ENCODE measurements around the gene GLTP. TPM values are rescaled to one million over a fixed set of nuclear protein-coding genes. Genes with fewer than 3 reads are reported as not detected.
"Not testable (repeated sequence)": the region's sequence is repeated elsewhere in the genome, so short reads cannot be mapped to it uniquely, and the experiment has no call there.

GLTP gene
- total RNA-seq, 1 donor from 2014 or later, result 48.7 TPM

DNA sequence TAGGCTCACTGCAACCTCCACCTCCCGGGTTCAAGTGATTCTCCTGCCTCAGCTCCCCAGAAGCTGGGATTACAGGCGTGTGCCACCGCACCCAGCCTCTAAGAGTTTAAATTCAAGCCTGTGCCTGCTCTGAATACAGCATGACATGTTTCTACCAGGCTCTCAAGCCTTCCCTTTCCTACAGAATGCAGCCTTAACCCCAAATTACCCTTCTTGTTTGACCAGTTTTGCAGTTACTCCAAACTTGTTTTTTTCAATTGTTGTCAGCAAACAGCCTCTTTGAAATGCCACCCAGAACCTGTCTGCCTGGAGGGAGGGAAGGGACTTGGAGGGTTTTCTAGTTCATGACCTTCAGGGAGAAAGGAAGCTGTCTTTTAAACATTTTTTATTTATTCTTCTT, 15.4 kb downstream of the GLTP start:
- no peaks in the 10 kb centered on the region for H3K27me3 Mint-ChIP-seq
- peaks cover 5% of the 10 kb centered on the region for H3K36me3 Mint-ChIP-seq
- TF ChIP-seq, protein P1, sequence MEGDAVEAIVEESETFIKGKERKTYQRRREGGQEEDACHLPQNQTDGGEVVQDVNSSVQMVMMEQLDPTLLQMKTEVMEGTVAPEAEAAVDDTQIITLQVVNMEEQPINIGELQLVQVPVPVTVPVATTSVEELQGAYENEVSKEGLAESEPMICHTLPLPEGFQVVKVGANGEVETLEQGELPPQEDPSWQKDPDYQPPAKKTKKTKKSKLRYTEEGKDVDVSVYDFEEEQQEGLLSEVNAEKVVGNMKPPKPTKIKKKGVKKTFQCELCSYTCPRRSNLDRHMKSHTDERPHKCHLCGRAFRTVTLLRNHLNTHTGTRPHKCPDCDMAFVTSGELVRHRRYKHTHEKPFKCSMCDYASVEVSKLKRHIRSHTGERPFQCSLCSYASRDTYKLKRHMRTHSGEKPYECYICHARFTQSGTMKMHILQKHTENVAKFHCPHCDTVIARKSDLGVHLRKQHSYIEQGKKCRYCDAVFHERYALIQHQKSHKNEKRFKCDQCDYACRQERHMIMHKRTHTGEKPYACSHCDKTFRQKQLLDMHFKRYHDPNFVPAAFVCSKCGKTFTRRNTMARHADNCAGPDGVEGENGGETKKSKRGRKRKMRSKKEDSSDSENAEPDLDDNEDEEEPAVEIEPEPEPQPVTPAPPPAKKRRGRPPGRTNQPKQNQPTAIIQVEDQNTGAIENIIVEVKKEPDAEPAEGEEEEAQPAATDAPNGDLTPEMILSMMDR (conservative IDR thresholded peaks at IDR 0.05), result no peak
- H3K9me3 Mint-ChIP-seq, result no peaks in the 10 kb centered on the region
- H3K4me1 Mint-ChIP-seq (ENCODE audit: unreplicated experiment), result peaks cover 38% of the 10 kb centered on the region
- peak overlapping the region; percentile 99 for H3K27ac Mint-ChIP-seq
- no peak for DNase-seq (ENCODE audit: extremely low spot score, unreplicated experiment)
- H3K4me3 Mint-ChIP-seq, result peak overlapping the region; percentile 80

DNA sequence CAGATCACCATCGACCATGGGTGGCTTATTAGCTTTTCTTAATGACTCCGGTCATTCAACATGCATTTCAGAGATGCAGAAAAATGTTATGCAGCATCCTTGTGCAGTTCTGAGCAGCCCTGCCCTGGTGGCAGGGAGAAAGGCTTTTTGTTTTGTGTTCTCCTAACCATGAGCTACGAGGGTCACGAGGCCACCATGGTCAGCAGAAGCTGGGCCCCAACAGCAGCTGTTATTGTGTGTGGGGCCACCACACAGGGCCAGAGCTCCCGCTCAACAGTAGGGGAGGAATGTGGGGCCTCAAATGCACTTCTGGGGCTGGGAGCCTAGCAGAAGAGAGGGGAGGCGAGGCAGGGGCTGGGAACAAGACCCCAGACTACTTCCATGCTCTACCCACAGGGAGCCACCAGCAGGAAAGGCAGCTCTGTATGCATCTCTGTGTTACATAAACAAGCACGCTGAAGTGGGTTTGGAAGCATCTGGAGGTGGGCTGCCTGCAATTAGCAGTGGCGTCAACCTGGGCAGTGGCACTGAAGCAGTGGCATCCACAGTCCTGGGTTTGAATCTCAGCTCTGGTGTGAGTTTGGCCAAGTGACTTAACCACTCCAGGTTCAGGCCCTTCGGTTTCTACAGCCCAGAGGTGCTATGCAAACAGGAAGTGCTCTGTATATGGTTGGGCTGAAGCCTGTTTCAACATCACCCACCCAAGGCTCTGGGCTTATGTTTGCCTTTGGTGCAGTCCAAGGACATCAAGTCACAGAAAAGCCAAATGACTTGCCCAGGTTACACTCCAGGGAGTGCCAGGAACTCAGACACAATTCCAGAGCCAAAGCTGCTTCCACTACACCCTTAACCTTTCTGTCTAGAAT, 16.3 kb downstream of the GLTP start:
- DNase-seq (ENCODE audit: extremely low spot score, unreplicated experiment), result no peak

DNA sequence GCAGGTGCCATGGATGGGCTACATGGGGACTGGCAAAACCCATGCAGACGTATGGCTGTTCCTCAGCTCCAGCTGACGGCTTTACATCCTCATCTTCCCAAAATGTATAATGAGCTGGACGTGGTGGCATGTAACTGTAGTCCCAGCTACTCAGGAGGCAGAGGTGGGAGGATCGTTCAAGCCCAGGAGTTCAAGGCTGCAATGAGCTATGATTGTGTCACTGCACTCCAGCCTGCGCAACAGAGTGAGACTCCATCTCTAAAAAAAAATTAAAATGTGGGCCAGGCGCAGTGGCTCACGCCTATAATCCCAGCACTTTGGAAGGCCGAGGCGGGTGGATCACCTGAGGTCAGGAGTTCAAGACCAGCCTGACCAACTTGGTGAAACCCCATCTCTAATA, 17.9 kb downstream of the GLTP start:
- not testable (repeated sequence) for H3K27me3 Mint-ChIP-seq; H3K9me3 Mint-ChIP-seq; DNase-seq (ENCODE audit: extremely low spot score, unreplicated experiment); H3K4me3 Mint-ChIP-seq; H3K36me3 Mint-ChIP-seq; H3K27ac Mint-ChIP-seq
- H3K4me1 Mint-ChIP-seq (ENCODE audit: unreplicated experiment), result peaks cover 30% of the 10 kb centered on the region

More for the DNA sequence above, 16.3 kb downstream of the GLTP start:
- H3K4me1 Mint-ChIP-seq (ENCODE audit: unreplicated experiment), result peaks cover 38% of the 10 kb centered on the region
- peak overlapping the region; percentile 67 for H3K4me3 Mint-ChIP-seq
- TF ChIP-seq, protein P1 (conservative IDR thresholded peaks at IDR 0.05), result no peak
- peak overlapping the region; percentile 99 for H3K27ac Mint-ChIP-seq
- peaks cover 5% of the 10 kb centered on the region for H3K36me3 Mint-ChIP-seq
- H3K27me3 Mint-ChIP-seq, result no peaks in the 10 kb centered on the region
- H3K9me3 Mint-ChIP-seq, result no peaks in the 10 kb centered on the region

DNA sequence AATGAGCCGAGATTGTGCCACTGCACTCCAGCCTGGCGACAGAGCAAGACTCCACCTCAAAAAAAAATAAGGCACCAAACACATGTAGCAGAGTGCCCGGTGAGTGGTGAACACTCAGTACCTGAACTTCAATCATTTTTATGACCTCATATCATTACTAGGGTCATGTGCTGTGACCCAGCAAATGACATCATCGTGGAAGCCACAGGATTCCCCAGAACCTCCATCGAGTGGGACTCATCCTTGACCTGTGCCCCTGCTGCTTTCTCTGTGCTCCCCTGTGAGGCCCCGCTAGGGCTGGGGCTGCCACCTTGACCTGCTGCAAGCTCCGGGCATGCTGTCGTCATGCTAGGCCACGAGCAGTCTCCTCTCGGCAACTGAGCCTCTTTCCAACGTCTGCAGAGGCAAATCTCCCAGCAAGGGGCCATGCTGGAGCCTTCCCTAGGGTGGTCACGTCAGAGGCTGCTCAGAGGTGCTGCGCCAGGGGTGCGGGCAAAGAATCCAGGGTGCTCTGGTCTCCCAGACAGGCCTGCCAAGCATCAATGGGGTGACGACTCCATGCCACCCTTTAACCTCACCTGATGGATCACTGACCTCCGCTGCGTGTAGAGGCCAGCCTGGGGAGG, 18.5 kb downstream of the GLTP start:
- DNase-seq (ENCODE audit: extremely low spot score, unreplicated experiment), result no peak
- Mint-ChIP-seq H3K4me1 (ENCODE audit: unreplicated experiment) (peaks cover 30% of the 10 kb centered on the region), H3K27me3 (no peaks in the 10 kb centered on the region), H3K4me3 (no peak overlapping the region), H3K27ac (no peak overlapping the region), H3K9me3 (no peaks in the 10 kb centered on the region), H3K36me3 (no peaks in the 10 kb centered on the region)
- TF ChIP-seq, protein P1 (conservative IDR thresholded peaks at IDR 0.05), result no peak

DNA sequence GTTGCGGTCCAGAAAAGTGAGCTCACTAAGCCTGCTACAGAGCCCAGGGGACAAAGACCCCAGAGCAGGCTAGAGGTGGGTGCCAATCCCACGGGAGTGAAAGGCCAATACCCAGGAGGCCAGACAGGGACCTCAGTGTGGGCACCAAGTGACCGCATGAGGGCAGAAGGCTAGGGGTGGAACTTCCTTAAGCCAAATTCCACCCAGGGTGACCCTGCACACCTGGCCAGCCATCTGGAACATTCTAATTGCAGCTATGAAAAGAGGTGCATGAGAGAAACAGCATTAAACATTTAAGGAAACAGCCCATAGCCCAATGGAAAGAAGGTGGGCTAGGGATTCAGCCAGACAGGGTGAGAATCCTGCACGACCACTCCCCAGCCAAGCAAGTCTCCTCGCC, 19.4 kb downstream of the GLTP start:
- no peaks in the 10 kb centered on the region for H3K27me3 Mint-ChIP-seq
- no peak for DNase-seq (ENCODE audit: extremely low spot score, unreplicated experiment)
- no peak overlapping the region for H3K27ac Mint-ChIP-seq
- no peak overlapping the region for H3K4me3 Mint-ChIP-seq
- no peaks in the 10 kb centered on the region for H3K9me3 Mint-ChIP-seq
- H3K4me1 Mint-ChIP-seq (ENCODE audit: unreplicated experiment), result peaks cover 30% of the 10 kb centered on the region
- TF ChIP-seq, protein P1 (conservative IDR thresholded peaks at IDR 0.05), result no peak
- H3K36me3 Mint-ChIP-seq, result no peaks in the 10 kb centered on the region

DNA sequence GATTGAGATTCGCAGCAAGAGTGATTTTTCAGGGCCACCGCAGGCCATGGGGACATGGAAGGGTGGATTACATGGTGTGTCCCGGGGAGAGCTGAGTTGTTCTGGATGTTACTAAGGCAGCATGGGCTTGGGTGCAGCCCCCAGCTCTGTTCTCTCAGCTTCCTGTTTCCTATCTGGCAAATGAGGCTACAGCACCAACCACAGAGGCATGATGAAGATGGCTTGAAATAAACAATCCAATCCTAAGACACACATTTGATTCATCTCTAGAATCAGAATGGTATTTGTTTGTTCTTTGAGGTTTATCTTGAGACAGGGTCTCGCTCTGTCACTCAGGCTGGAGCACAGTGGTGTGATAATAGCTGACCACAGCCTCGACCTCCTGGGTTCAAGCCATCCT, 21.6 kb downstream of the GLTP start:
- Mint-ChIP-seq H3K9me3 (no peaks in the 10 kb centered on the region), H3K27me3 (no peaks in the 10 kb centered on the region), H3K4me3 (no peak overlapping the region), H3K27ac (no peak overlapping the region), H3K4me1 (ENCODE audit: unreplicated experiment) (peaks cover 16% of the 10 kb centered on the region), H3K36me3 (no peaks in the 10 kb centered on the region)
- no peak for DNase-seq (ENCODE audit: extremely low spot score, unreplicated experiment)
- TF ChIP-seq, protein P1 (conservative IDR thresholded peaks at IDR 0.05), result no peak
